Subcutaneous abdominal adipose tissue (tissue), 5 donors: Measurements from ENCODE around the gene SPEN.

ENCODE experiments used
- H3K27ac ChIP-seq: one replicate; pipeline ENCODE4 v1.7.0; 2013; ENCODE audit warnings: low read depth, mild to moderate bottlenecking, inconsistent platforms, low read length, moderate library complexity
- H3K27me3 ChIP-seq, 5 donors: one replicate each; pipeline ENCODE4 v1.7.0; 2013; ENCODE audit warnings: low read length in 5 of 5, inconsistent platforms in 1 of 5; ENCODE audit not compliant: control insufficient read depth in 5 of 5, insufficient read depth in 4 of 5
- H3K36me3 ChIP-seq, 5 donors: one replicate each; pipeline ENCODE4 v1.7.0; 2013; ENCODE audit warnings: low read length in 5 of 5; ENCODE audit not compliant: control insufficient read depth in 5 of 5, insufficient read depth in 5 of 5
- H3K4me1 ChIP-seq, 5 donors: one replicate each; pipeline ENCODE4 v1.7.0; 2013; ENCODE audit warnings: low read length in 5 of 5, mild to moderate bottlenecking in 3 of 5, moderate library complexity in 1 of 5; ENCODE audit not compliant: control insufficient read depth in 5 of 5, insufficient read depth in 5 of 5
- H3K4me3 ChIP-seq, 5 donors: one replicate each; pipeline ENCODE4 v1.7.0; 2013; ENCODE audit warnings: low read length in 5 of 5, low read depth in 1 of 5
- H3K9ac ChIP-seq, 5 donors: one replicate each; pipeline ENCODE4 v1.7.0; 2013; ENCODE audit warnings: low read length in 5 of 5, mild to moderate bottlenecking in 4 of 5, moderate library complexity in 3 of 5
- H3K9me3 ChIP-seq, 5 donors: one replicate each; pipeline ENCODE4 v1.7.0; 2013; ENCODE audit warnings: low read length in 5 of 5; ENCODE audit not compliant: control insufficient read depth in 5 of 5
- donor health status: healthy.
- donor health status: healthy.
- donor health status: healthy.
- donor health status: healthy.
- donor health status: healthy.

Gene SPEN

DNA sequence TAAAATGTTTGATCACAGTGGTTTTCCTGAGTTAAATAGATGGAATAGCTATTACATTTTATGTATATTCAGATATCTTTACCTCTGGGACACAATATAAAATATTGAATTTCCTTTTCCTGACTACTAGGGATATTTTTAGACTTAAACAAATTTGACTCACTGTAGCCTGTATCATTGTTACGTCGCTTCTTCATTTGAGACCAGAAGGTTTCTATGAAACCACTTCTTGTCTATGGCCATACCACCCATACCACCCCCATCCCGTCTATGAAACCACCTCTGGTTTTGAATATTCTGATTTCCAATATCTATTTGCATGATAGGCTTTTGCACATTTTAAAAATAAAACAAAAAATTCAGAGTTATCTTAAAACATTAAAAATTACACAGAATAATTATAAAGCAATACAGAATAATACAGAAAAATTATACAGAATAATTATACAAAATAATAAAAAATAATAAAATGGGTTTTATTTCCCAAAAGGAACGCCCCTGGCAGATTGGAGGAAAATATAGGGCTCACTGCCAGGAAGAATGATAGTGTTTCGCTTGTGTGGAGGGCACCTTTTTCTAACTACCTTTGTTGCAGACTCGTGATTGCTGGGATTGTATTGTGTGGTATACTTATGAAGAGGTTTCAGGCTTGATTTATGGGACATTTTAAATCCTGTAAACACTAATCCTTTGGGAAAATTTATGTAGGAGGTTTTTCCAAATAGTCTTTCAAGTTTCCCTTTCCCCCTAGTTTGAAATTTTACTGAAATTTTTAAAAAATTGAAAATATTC, 4.7 kb downstream of the SPEN start:
- H3K4me1 ChIP-seq = peaks cover 0 to 34% (median 32%) of the 10 kb centered on the region in 5 donors
- peak overlapping the region; percentile 95 for H3K27ac ChIP-seq
- H3K9ac ChIP-seq = no peak overlapping the region
- H3K27me3 ChIP-seq = no peaks in the 10 kb centered on the region
- H3K36me3 ChIP-seq = no peaks in the 10 kb centered on the region
- H3K4me3 ChIP-seq = no peak overlapping the region
- no peaks in the 10 kb centered on the region for H3K9me3 ChIP-seq

DNA sequence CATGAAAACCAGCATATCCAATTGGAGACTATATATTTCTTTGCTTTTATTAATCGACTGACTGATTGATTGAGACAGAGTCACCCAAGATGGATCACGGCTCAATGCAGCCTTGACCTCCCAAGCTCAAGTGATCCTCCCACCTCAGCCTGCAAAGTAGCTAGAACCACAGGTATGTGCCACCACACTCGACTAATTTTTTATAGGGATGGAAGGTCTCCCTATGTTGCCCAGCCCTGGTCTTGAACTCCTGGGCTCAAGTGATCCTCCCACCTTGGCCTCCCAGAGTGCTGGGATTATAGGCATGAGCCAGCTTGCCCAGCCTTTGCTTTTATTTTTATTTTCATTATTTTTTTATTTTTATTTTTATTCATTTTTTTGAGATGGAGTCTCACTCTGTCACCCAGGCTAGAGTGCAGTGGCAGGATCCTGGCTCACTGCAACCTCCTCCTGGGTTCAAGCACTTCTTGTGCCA, 5.4 kb downstream of the SPEN start:
- Histone ChIP-seq H3K36me3 (no peaks in the 10 kb centered on the region), H3K4me3 (no peak overlapping the region), H3K27ac (no peak overlapping the region), H3K27me3 (no peaks in the 10 kb centered on the region), H3K4me1 (peaks cover 0 to 34% (median 32%) of the 10 kb centered on the region in 5 donors), H3K9me3 (no peaks in the 10 kb centered on the region), H3K9ac (no peak overlapping the region)

DNA sequence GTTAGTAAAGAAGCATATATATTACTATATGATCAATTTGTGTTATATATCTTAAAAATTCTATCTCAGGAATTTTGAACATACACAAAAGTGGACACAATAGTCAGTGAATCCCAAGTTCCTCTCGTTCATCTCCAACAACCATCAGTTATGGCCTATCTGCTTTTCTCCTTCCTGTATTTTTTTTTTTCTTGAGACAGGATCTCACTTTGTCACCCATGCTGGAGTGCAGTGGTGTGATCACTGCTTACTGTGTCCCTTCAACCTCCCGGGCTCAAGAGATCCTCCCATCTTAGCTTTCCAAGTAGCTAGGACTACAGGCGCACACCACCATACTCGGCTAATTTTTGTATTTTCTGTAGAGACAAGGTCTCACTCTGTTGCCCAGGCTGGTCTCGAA, 9.4 kb downstream of the SPEN start:
- no peak overlapping the region for H3K9ac ChIP-seq

DNA sequence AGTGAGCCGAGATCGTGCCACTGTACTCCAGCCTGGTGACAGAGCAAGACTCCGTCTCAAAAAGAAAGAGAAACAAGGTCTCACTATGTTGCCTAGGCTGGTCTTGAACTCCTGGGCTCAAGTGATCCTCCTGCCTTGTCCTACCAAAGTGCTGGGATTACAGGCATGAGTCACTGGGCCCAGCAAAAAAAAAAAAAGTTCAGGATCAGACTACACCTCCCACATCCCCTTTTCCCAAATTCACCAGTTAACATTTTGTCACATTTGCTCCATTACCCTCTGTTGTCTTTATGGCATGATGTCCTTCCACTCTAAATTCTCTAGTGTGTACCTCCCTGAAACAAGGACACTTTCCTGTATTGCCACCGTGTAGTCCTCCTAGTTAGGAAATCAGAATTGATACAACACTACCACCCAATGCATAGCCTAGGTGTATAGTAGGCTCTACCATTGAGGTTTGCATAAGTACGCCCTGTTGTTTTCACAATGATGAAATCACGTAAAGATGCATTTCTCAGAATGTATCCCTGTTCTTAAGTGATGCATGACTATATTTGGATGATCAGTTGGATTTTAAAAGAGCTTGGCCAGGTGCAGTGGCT, 10.7 kb downstream of the SPEN start:
- Histone ChIP-seq H3K27me3 (no peaks in the 10 kb centered on the region), H3K4me1 (peaks cover 0 to 10% (median 3%) of the 10 kb centered on the region in 5 donors), H3K9ac (no peak overlapping the region), H3K9me3 (no peaks in the 10 kb centered on the region), H3K27ac (no peak overlapping the region), H3K4me3 (no peak overlapping the region), H3K36me3 (peaks cover 0 to 2% (median 0%) of the 10 kb centered on the region in 5 donors)

More for the DNA sequence above, 9.4 kb downstream of the SPEN start:
- Histone ChIP-seq H3K27ac (no peak overlapping the region), H3K27me3 (no peaks in the 10 kb centered on the region), H3K4me1 (peaks cover 0 to 14% (median 6%) of the 10 kb centered on the region in 5 donors), H3K4me3 (no peak overlapping the region), H3K9me3 (no peaks in the 10 kb centered on the region), H3K36me3 (peaks cover 0 to 2% (median 0%) of the 10 kb centered on the region in 5 donors)

DNA sequence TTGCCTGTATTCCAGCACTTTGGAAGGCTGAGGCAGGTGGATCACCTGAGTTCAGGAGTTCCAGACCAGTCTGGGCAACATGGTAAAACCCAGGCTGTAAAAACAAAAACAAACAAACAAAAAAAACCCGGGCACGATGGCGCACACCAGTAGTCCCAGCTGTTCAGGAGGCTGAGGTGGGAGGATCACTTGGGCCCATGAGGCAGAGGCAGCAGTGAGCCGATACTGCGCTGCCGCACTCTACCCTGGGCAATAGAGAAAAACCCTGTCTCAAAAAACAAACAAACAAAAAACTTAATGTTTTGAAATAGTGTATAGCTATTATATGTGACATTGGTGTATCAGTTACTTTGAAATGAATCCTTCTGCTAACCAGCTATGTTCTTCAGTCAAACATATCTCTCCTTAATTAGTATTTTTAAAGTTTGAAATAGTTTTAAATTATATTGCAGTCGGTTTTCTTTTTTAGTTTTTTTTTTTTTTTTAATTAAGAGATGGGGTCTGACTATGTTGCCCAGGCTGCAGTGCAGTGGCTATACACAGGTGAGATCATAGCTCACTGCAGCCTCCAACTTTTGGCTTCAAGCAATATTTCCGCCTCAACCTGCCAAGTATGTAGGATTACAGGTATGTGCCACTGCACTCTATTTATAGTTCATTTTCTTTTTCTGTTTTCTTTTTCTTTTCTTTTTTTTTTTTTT, 11.3 kb downstream of the SPEN start:
- Histone ChIP-seq H3K4me1 (peaks cover 0 to 11% (median 3%) of the 10 kb centered on the region in 5 donors), H3K9me3 (no peaks in the 10 kb centered on the region), H3K27me3 (no peaks in the 10 kb centered on the region), H3K4me3 (no peak overlapping the region), H3K27ac (no peak overlapping the region), H3K36me3 (peaks cover 0 to 2% (median 0%) of the 10 kb centered on the region in 5 donors), H3K9ac (no peak overlapping the region)

- Histone ChIP-seq H3K36me3 (peaks cover 0 to 2% (median 0%) of the 10 kb centered on the region in 5 donors), H3K9ac (no peak overlapping the region), H3K9me3 (no peaks in the 10 kb centered on the region), H3K27ac (no peak overlapping the region), H3K4me3 (no peak overlapping the region), H3K27me3 (no peaks in the 10 kb centered on the region), H3K4me1 (peaks cover 0 to 15% (median 6%) of the 10 kb centered on the region in 5 donors)
These were observed 15.8 kb downstream of the SPEN start for GRCh38 chr1:15863156-15863901.

DNA sequence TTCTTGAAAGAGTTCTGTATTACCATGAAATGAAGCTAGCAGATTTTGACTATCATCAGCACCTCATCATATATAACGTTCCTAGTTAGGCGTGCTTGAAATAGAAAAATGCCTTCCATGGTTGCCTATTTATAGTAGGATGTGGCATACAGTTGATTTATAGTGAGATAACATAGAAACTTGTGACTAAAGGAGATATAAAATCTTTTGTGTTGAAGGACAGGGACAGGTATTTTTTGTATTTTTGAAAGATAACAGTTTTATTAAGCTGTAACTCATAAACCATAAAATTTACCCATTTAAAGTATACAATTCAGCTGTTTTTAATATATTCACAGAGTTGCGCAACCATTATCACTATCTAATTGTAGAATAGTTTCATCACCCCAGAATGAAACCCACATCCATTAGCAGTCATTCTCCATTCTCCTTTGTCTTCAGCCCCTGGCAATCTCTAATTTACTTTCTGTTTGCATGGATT, 19.3 kb downstream of the SPEN start:
- Histone ChIP-seq H3K9ac (no peak overlapping the region), H3K27me3 (no peaks in the 10 kb centered on the region), H3K9me3 (no peaks in the 10 kb centered on the region), H3K4me3 (no peak overlapping the region), H3K4me1 (peaks cover 0 to 12% (median 5%) of the 10 kb centered on the region in 5 donors), H3K27ac (no peak overlapping the region), H3K36me3 (no peaks in the 10 kb centered on the region)

DNA sequence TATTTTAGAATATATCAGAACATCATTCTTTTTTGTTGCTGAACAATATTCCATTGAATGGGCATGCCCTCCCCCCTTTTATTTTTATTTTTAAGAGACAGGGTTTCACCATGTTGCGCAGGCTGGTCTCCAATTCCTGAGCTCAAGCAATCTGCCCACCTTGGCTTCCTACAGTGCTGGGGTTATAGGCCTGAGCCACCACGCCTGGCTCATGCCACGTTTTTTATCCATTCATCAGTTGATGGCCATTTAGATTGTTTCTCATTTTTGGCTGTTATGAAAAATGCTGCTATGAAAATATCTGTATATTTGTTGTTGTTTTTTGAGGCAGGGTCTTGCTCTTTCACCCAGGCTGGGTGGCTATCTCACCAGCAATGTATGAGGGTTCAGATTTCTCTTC, 19.8 kb downstream of the SPEN start:
- no peak overlapping the region for H3K27ac ChIP-seq
- no peaks in the 10 kb centered on the region for H3K36me3 ChIP-seq
- no peaks in the 10 kb centered on the region for H3K27me3 ChIP-seq
- H3K4me3 ChIP-seq = no peak overlapping the region
- peaks cover 0 to 12% (median 5%) of the 10 kb centered on the region in 5 donors for H3K4me1 ChIP-seq
- no peaks in the 10 kb centered on the region for H3K9me3 ChIP-seq
- no peak overlapping the region for H3K9ac ChIP-seq

DNA sequence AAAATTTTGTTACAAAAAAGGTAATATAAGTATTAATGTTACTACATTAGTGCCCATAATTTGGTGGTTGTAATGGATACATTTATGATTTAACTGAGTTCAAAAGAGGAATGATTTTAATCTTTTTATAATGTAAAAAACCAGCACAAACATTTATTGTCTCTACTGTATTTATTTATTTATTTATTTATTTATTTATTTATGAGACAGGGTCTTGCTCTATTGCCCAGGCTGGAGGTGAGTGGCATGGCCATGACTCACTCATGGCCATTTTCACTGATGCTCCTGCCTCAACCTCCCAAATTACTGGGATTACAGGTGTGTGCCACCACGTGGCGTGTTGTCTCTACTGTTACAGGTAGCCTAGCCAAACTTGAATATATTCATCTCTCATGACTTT, 21.9 kb downstream of the SPEN start:
- Histone ChIP-seq H3K27me3 (no peaks in the 10 kb centered on the region), H3K9me3 (no peaks in the 10 kb centered on the region), H3K4me3 (no peak overlapping the region), H3K4me1 (peaks cover 0 to 9% (median 5%) of the 10 kb centered on the region in 5 donors), H3K9ac (no peak overlapping the region), H3K27ac (no peak overlapping the region), H3K36me3 (peaks cover 8 to 14% (median 12%) of the 10 kb centered on the region in 5 donors)
